ENCODE data around the gene KIR2DL1.
"Not testable (repeated sequence)": the region's sequence is repeated elsewhere in the genome, so short reads cannot be mapped to it uniquely, and the experiment has no call there.

KIR2DL1 gene

GRCh38 chr19:54832496-54832895, 62.9 kb downstream of the KIR2DL1 start, which contains the start of gene KIR2DS4:
KIR2DS4 (plus strand) TSS chr19:54832676.
- not testable (repeated sequence) for DNase-seq

Measured in inflammatory macrophage treated with lipopolysaccharide for 4 hours (primary cell).